GM18868 (cell line): Measurements from ENCODE around the gene SNCAIP.
A peak's percentile ranks its signal among the peaks of the same experiment; 100 is the strongest.

Experiments used
- ATAC-seq: cut with Tn5 transposase; IDR thresholded peaks from one replicate; pipeline ENCODE4 v1.9.1; 2021; ENCODE audit warnings: mild to moderate bottlenecking, moderate library complexity; ENCODE audit not compliant: unreplicated experiment

SNCAIP gene

GRCh38 chr5:122311961-122312590 lies at the start of gene SNCAIP:
TSS of gene SNCAIP (plus strand) at chr5:122312237. CDS start at chr5:122391135, 78,898 bp downstream.
- ATAC-seq: peak; percentile 76

- ATAC-seq: no peak
These were observed 48.5 kb upstream of the SNCAIP start for GRCh38 chr5:122263352-122264030.

- no peak for ATAC-seq
These were observed 47.4 kb upstream of the SNCAIP start for GRCh38 chr5:122264610-122265009.

- no peak for ATAC-seq
These were observed 44.9 kb upstream of the SNCAIP start for GRCh38 chr5:122267185-122267584.

- no peak for ATAC-seq
These were observed 38.3 kb upstream of the SNCAIP start for GRCh38 chr5:122273696-122274095.

- ATAC-seq: no peak
These were observed 28.4 kb upstream of the SNCAIP start for GRCh38 chr5:122283592-122283991.

GRCh38 chr5:122286541-122286940 lies 25.5 kb upstream of the SNCAIP start:
- ATAC-seq: no peak

GRCh38 chr5:122287101-122287500 lies 24.9 kb upstream of the SNCAIP start:
- ATAC-seq: no peak

GRCh38 chr5:122291000-122291901 lies 20.8 kb upstream of the SNCAIP start:
- ATAC-seq: no peak

GRCh38 chr5:122292332-122292731 lies 19.7 kb upstream of the SNCAIP start:
- ATAC-seq: no peak

- ATAC-seq: peak; percentile 48
These were observed 16.9 kb upstream of the SNCAIP start for GRCh38 chr5:122295138-122295537.

- ATAC-seq: no peak
These were observed 15.2 kb upstream of the SNCAIP start for GRCh38 chr5:122296871-122297270.

GRCh38 chr5:122297587-122298298 lies 14.3 kb upstream of the SNCAIP start:
- peak; percentile 82 for ATAC-seq

GRCh38 chr5:122300374-122300773 lies 11.7 kb upstream of the SNCAIP start:
- peak; percentile 36 for ATAC-seq

- ATAC-seq: no peak
These were observed 11.0 kb upstream of the SNCAIP start for GRCh38 chr5:122301016-122301415.

GRCh38 chr5:122304471-122305215 lies 7.4 kb upstream of the SNCAIP start:
- no peak for ATAC-seq

- ATAC-seq: no peak
These were observed 5.6 kb upstream of the SNCAIP start for GRCh38 chr5:122306461-122306860.

GRCh38 chr5:122310889-122311288 lies 1.1 kb upstream of the SNCAIP start:
- no peak for ATAC-seq

- ATAC-seq: peak; percentile 7
These were observed 508 bp upstream of the SNCAIP start for GRCh38 chr5:122311497-122311960.
